GM12873 (cell line): Measurements from ENCODE around the gene FNDC1.

Experiments used
- TF ChIP-seq, protein P1 (sequence below): IDR thresholded peaks from 2 replicates; pipeline ENCODE4 v1.5.1; 2012; ENCODE audit warnings: low read depth, mild to moderate bottlenecking, moderate library complexity, low read length, control low read depth; ENCODE audit not compliant: insufficient read depth; ENCODE audit errors: missing control alignments

FNDC1 gene

DNA sequence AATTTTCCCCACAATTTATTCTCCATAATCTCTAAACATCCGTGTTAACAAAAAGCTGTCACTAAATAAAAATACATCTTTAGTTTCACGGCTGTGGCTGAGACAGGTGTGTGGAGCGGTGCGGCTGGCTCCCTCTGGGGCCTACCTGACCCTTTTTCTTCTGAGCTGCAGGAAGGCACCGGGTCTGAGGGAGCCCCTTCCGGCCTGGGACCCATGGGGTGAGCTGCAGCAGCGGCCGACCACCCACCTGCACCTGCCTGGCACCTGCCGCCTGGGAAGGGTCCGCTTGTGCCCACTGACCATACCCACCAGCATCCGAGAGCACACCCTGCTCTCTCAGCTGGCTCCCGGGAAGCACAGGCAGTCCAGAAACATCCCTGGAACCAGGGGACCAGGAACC, 41.5 kb upstream of the FNDC1 start:
- TF ChIP-seq, protein P1, sequence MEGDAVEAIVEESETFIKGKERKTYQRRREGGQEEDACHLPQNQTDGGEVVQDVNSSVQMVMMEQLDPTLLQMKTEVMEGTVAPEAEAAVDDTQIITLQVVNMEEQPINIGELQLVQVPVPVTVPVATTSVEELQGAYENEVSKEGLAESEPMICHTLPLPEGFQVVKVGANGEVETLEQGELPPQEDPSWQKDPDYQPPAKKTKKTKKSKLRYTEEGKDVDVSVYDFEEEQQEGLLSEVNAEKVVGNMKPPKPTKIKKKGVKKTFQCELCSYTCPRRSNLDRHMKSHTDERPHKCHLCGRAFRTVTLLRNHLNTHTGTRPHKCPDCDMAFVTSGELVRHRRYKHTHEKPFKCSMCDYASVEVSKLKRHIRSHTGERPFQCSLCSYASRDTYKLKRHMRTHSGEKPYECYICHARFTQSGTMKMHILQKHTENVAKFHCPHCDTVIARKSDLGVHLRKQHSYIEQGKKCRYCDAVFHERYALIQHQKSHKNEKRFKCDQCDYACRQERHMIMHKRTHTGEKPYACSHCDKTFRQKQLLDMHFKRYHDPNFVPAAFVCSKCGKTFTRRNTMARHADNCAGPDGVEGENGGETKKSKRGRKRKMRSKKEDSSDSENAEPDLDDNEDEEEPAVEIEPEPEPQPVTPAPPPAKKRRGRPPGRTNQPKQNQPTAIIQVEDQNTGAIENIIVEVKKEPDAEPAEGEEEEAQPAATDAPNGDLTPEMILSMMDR, result no peak

DNA sequence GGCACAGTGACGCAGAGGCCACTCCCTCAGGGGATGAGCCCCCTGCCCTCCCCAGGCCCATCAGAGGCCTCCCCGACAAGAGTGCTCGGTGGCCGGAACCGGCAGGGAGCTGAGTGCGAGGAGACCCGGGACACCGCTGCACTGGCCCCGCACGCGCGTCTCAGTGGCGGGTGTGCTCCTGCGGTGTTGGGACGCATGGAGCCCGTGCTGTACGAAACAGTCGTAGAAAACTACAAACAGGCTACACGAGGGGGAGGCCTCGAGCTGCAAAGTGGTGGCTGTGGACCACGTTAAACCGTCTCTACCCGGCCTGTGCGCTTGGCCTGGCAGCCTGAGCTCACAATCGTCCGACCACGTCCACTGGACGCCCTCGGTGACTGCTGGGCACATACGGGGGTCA, 40.2 kb upstream of the FNDC1 start:
- TF ChIP-seq, protein P1, result no peak

DNA sequence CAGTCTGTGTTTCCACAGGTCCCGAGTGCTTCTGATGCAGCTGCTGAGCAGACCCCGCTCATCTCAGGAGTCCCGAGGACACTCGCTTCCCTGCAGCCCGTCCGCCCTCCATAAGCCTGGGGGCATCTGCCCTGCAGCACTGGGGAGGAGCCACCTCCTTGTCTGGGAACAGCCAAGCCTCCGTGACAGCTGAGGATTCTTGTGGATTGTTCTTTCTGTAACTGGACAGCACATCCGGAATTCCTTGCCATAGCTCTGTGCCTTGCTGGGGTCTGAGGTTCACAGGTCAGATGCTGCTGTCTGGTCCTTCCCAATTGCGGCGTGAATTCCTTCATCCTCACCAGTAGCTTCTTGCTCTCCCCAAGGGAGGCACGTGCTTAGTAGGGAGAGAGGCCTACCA, 38.4 kb upstream of the FNDC1 start:
- TF ChIP-seq, protein P1, result no peak

GRCh38 chr6:159131709-159132108, 37.5 kb upstream of the FNDC1 start:
- TF ChIP-seq, protein P1, result no peak

- TF ChIP-seq, protein P1, result no peak
Observed at GRCh38 chr6:159132664-159133063, 36.5 kb upstream of the FNDC1 start.

DNA sequence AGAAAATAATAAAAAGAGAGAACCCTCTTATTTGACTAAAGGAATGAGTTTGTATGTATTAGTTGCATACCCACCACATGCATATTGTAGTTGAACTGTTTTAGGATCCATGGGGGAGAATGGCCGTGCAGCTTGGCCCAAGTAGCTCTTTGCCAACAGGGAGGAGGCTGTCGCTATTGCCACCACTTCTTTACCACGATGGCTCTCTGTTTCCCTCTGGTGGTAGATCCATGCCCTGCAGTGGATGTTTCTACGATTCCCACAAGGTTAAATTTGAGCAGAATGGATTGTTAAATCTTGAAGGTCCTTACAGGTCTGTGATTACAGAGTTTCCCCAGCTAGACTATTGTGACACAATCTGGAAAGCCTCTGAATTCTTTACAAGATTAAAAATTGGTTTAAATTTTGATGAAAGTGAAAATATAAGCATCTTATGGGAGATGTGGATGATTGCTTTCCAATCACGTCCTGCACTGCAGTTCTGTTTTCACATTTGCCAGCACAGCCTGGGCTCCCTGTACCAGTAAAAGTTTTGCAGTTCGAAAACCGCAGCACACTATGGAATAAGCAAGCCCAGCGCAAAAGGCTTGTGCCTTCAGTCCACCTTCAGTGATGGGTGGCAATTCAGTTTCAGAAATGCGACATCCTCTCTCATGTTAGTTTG, 34.4 kb upstream of the FNDC1 start:
- TF ChIP-seq, protein P1, result peak; percentile 95

DNA sequence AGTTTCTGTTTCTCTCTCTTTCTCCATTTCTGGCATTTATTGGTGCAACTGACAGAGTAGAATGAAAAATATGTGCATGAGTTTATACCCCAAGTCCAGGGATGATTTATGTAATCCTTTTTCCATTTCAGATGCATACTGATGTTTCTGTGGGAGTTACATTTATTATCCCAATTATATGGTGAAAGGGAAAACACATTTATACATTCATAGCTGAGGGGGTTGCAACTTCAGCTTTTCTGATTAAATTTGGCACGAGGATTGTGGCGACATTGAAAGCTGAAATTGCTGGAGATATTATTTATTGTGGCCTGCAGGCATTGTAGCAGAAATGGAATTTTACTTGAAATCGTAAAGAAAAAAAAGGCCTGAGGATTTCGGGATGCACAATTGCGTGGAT, 31.5 kb upstream of the FNDC1 start:
- TF ChIP-seq, protein P1, result no peak
